Skeletal muscle cell (primary cell): ENCODE data around the gene STOML1.
A peak's percentile ranks its signal among the peaks of the same experiment; 100 is the strongest.
"Not testable (repeated sequence)": the region's sequence is repeated elsewhere in the genome, so short reads cannot be mapped to it uniquely, and the experiment has no call there.

Experiments used
- DNase-seq: peaks from one replicate; pipeline ENCODE4 v3.0.0-alpha.2; 2010; ENCODE audit warnings: low read depth
- H3K4me3 ChIP-seq: 2 replicates; pipeline ENCODE4 v1.5.1; 2011; ENCODE audit warnings: low read depth, mild to moderate bottlenecking, control low read depth, low read length, moderate library complexity

STOML1 gene

GRCh38 chr15:73972984-73973682, 19.0 kb downstream of the STOML1 start:
- peak overlapping the region; percentile 15 for H3K4me3 ChIP-seq
- no peak for DNase-seq

- DNase-seq, result no peak
- H3K4me3 ChIP-seq, result no peak overlapping the region
Observed at GRCh38 chr15:73969151-73969759, 22.8 kb downstream of the STOML1 start.

- no peak overlapping the region for H3K4me3 ChIP-seq
- DNase-seq, result no peak
Observed at GRCh38 chr15:73968461-73968860, 23.6 kb downstream of the STOML1 start.

- DNase-seq, result no peak
- no peak overlapping the region for H3K4me3 ChIP-seq
Observed at GRCh38 chr15:73965758-73966113, 26.4 kb downstream of the STOML1 start.

GRCh38 chr15:73965094-73965757, 26.9 kb downstream of the STOML1 start:
- H3K4me3 ChIP-seq, result no peak overlapping the region
- no peak for DNase-seq

- H3K4me3 ChIP-seq, result no peak overlapping the region
- DNase-seq, result no peak
Observed at GRCh38 chr15:73964736-73965093, 27.4 kb downstream of the STOML1 start.

GRCh38 chr15:73962433-73962832, 29.7 kb downstream of the STOML1 start:
- no peak overlapping the region for H3K4me3 ChIP-seq
- no peak for DNase-seq

GRCh38 chr15:73960472-73961070, 31.5 kb downstream of the STOML1 start:
- H3K4me3 ChIP-seq, DNase-seq: not testable (repeated sequence)

- no peak for DNase-seq
Observed at GRCh38 chr15:73959801-73960200, 32.3 kb downstream of the STOML1 start.

GRCh38 chr15:73959012-73959581, 33.0 kb downstream of the STOML1 start:
- DNase-seq, result no peak
- no peak overlapping the region for H3K4me3 ChIP-seq

More at GRCh38 chr15:73959801-73960200, 32.3 kb downstream of the STOML1 start:
- H3K4me3 ChIP-seq, result no peak overlapping the region

- no peak for DNase-seq
- no peak overlapping the region for H3K4me3 ChIP-seq
Observed at GRCh38 chr15:73957785-73958184, 34.3 kb downstream of the STOML1 start.

- H3K4me3 ChIP-seq, result no peak overlapping the region
- no peak for DNase-seq
Observed at GRCh38 chr15:73957276-73957675, 34.8 kb downstream of the STOML1 start.

GRCh38 chr15:73956743-73957135, 35.4 kb downstream of the STOML1 start:
- DNase-seq, result peak; percentile 78

GRCh38 chr15:73955861-73956742, 36.0 kb downstream of the STOML1 start:
- H3K4me3 ChIP-seq, result no peak overlapping the region
- DNase-seq, result no peak

More at GRCh38 chr15:73956743-73957135, 35.4 kb downstream of the STOML1 start:
- H3K4me3 ChIP-seq, result no peak overlapping the region

GRCh38 chr15:73955326-73955725, 36.8 kb downstream of the STOML1 start:
- DNase-seq, result no peak
- no peak overlapping the region for H3K4me3 ChIP-seq

GRCh38 chr15:73954188-73955145, 37.6 kb downstream of the STOML1 start:
- DNase-seq, result no peak
- H3K4me3 ChIP-seq, result no peak overlapping the region

- no peak for DNase-seq
- no peak overlapping the region for H3K4me3 ChIP-seq
Observed at GRCh38 chr15:73952913-73953750, 39.0 kb downstream of the STOML1 start.
